ENCODE measurements around the gene ANKRD12. TPM values are rescaled to one million over a fixed set of nuclear protein-coding genes. Genes with fewer than 3 reads are reported as not detected.
"Not testable (repeated sequence)": the region's sequence is repeated elsewhere in the genome, so short reads cannot be mapped to it uniquely, and the experiment has no call there.

The ANKRD12 gene
- total RNA-seq, 1 experiment from 2014 or later = 31.6 TPM

DNA sequence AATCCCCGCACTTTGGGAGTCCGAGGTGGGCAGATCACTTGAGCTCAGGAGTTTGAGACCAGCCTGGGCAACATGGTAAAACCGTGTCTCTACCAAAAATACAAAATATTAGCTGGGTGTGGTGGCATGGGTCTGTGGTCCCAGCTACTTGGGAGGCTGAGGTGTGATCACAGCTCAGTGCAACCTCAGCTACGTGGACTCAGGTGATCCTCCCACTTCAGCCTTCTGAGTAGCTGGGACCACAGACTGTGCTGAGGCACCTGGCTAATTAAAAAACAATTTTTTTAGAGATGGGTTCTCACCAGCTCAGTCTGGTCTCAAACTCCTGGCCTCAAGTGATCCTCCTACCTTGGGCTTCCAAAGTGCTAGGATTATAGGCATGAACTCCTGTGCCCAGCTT lies 23.4 kb downstream of the ANKRD12 start:
- intact Hi-C loops (cut with micrococcal nuclease; ENCODE audit: unreplicated experiment) = no loop called here
- TF ChIP-seq, protein P1, sequence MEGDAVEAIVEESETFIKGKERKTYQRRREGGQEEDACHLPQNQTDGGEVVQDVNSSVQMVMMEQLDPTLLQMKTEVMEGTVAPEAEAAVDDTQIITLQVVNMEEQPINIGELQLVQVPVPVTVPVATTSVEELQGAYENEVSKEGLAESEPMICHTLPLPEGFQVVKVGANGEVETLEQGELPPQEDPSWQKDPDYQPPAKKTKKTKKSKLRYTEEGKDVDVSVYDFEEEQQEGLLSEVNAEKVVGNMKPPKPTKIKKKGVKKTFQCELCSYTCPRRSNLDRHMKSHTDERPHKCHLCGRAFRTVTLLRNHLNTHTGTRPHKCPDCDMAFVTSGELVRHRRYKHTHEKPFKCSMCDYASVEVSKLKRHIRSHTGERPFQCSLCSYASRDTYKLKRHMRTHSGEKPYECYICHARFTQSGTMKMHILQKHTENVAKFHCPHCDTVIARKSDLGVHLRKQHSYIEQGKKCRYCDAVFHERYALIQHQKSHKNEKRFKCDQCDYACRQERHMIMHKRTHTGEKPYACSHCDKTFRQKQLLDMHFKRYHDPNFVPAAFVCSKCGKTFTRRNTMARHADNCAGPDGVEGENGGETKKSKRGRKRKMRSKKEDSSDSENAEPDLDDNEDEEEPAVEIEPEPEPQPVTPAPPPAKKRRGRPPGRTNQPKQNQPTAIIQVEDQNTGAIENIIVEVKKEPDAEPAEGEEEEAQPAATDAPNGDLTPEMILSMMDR (conservative IDR thresholded peaks at IDR 0.05) = no peak
- no peak for TF ChIP-seq EZH2 (IDR thresholded peaks at IDR 0.05; ENCODE audit: low read depth)
- H3K4me3 ChIP-seq = no peak overlapping the region
- ChIA-PET CTCF (no interaction called here), POLR2A (ENCODE audit: unreplicated experiment) (interaction anchor here (0.6 to 0.7 kb wide), 2 partner anchors 12 to 365 kb away, joined by 4 read pairs; no protein-coding TSS in a partner anchor)
- H3F3A ChIP-seq (ENCODE audit: insufficient read depth, low read depth) = no peaks in the 10 kb centered on the region
- no peak overlapping the region for H3K4me2 ChIP-seq
- H3K27me3 ChIP-seq (ENCODE audit: insufficient read depth, low read depth) = no peaks in the 10 kb centered on the region
- no peak for DNase-seq
- no peak overlapping the region for H3K27ac ChIP-seq
- peaks cover 7% of the 10 kb centered on the region for H4K20me1 ChIP-seq (ENCODE audit: insufficient read depth)
- H2AFZ ChIP-seq = no peak overlapping the region
- no peaks in the 10 kb centered on the region for H3K4me1 ChIP-seq (replicated peaks; ENCODE audit: insufficient read depth)
- BruUV-seq (replicated peaks) = no TSS peak
- no peaks in the 10 kb centered on the region for H3K9me2 ChIP-seq (ENCODE audit: insufficient read depth)
- peaks cover 8% of the 10 kb centered on the region for H3K9me3 ChIP-seq (ENCODE audit: insufficient read depth, low read depth)
- H3K79me2 ChIP-seq (ENCODE audit: low read depth) = peaks cover 32% of the 10 kb centered on the region
- H3K36me3 ChIP-seq (ENCODE audit: low read depth) = no peaks in the 10 kb centered on the region

DNA sequence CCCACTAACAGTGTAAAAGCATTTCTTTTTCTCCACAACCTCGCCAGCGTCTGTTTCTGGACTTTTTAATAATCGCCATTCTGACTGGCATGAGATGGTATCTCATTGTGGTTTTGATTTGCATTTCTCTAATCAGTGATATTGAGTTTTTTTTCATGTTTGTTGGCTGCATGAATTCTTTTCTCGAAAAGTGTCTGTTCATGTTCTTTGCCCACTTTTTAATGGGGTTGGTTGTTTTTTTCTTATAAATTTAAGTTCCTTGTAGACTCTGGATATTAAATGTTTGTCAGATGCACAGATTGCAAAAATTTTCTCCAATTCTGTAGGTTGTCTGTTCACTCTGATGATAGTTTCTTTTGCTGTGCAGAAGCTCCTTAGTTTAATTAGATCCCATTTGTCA lies 26.1 kb downstream of the ANKRD12 start:
- BruUV-seq (replicated peaks); H4K20me1 ChIP-seq (ENCODE audit: insufficient read depth); H2AFZ ChIP-seq; H3K4me3 ChIP-seq; H3K4me1 ChIP-seq (replicated peaks; ENCODE audit: insufficient read depth); H3K9me3 ChIP-seq (ENCODE audit: insufficient read depth, low read depth); H3K27ac ChIP-seq; H3K36me3 ChIP-seq (ENCODE audit: low read depth); H3K27me3 ChIP-seq (ENCODE audit: insufficient read depth, low read depth); H3K4me2 ChIP-seq; POLR2A ChIA-PET (ENCODE audit: unreplicated experiment); H3F3A ChIP-seq (ENCODE audit: insufficient read depth, low read depth); H3K9me2 ChIP-seq (ENCODE audit: insufficient read depth); intact Hi-C loops (cut with micrococcal nuclease; ENCODE audit: unreplicated experiment); CTCF ChIA-PET; DNase-seq: not testable (repeated sequence)
- H3K79me2 ChIP-seq (ENCODE audit: low read depth) = peaks cover 25% of the 10 kb centered on the region

DNA sequence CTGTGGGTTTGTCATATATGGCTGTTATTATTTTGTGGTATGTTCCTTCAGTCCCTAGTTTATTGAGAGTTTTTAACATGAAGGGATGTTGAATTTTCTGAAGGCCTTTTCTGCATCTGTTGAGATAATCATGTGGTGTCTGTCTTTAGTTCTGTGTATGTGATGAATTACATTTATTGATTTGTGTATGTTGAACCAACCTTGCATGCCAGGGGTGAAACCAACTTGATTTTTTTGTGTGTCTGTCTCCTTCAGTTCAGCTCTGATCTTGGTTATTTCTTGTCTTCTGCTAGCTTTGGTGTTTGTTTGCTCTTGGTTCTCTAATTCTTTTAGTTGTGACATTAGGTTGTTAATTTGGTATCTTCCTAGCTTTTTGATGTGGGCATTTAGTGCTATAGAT lies 27.6 kb downstream of the ANKRD12 start:
- H3K27ac ChIP-seq; H3K36me3 ChIP-seq (ENCODE audit: low read depth); BruUV-seq (replicated peaks); H3K9me2 ChIP-seq (ENCODE audit: insufficient read depth); H3F3A ChIP-seq (ENCODE audit: insufficient read depth, low read depth); intact Hi-C loops (cut with micrococcal nuclease; ENCODE audit: unreplicated experiment); H3K9me3 ChIP-seq (ENCODE audit: insufficient read depth, low read depth); DNase-seq; H3K4me1 ChIP-seq (replicated peaks; ENCODE audit: insufficient read depth); H4K20me1 ChIP-seq (ENCODE audit: insufficient read depth); H3K4me3 ChIP-seq; CTCF ChIA-PET; H2AFZ ChIP-seq; H3K4me2 ChIP-seq; POLR2A ChIA-PET (ENCODE audit: unreplicated experiment); H3K27me3 ChIP-seq (ENCODE audit: insufficient read depth, low read depth): not testable (repeated sequence)
- H3K79me2 ChIP-seq (ENCODE audit: low read depth) = peaks cover 25% of the 10 kb centered on the region

- H3K79me2 ChIP-seq (ENCODE audit: low read depth) = peaks cover 25% of the 10 kb centered on the region
- H4K20me1 ChIP-seq (ENCODE audit: insufficient read depth); H3F3A ChIP-seq (ENCODE audit: insufficient read depth, low read depth); DNase-seq; H3K4me3 ChIP-seq; BruUV-seq (replicated peaks); POLR2A ChIA-PET (ENCODE audit: unreplicated experiment); H3K9me2 ChIP-seq (ENCODE audit: insufficient read depth); intact Hi-C loops (cut with micrococcal nuclease; ENCODE audit: unreplicated experiment); H3K27me3 ChIP-seq (ENCODE audit: insufficient read depth, low read depth); H3K4me2 ChIP-seq; H3K36me3 ChIP-seq (ENCODE audit: low read depth); CTCF ChIA-PET; H3K27ac ChIP-seq; H2AFZ ChIP-seq; H3K4me1 ChIP-seq (replicated peaks; ENCODE audit: insufficient read depth): not testable (repeated sequence)
- H3K9me3 ChIP-seq (ENCODE audit: insufficient read depth, low read depth) = peaks cover 12% of the 10 kb centered on the region
Observed at GRCh38 chr18:9165883-9166282, 29.3 kb downstream of the ANKRD12 start.

GRCh38 chr18:9169515-9169914 lies 32.9 kb downstream of the ANKRD12 start:
- DNase-seq; H2AFZ ChIP-seq; intact Hi-C loops (cut with micrococcal nuclease; ENCODE audit: unreplicated experiment); POLR2A ChIA-PET (ENCODE audit: unreplicated experiment); H3K27ac ChIP-seq; H3K9me3 ChIP-seq (ENCODE audit: insufficient read depth, low read depth); H3K27me3 ChIP-seq (ENCODE audit: insufficient read depth, low read depth); H3K36me3 ChIP-seq (ENCODE audit: low read depth); H3K4me3 ChIP-seq; H3K9me2 ChIP-seq (ENCODE audit: insufficient read depth); BruUV-seq (replicated peaks); H4K20me1 ChIP-seq (ENCODE audit: insufficient read depth); H3K4me1 ChIP-seq (replicated peaks; ENCODE audit: insufficient read depth); H3F3A ChIP-seq (ENCODE audit: insufficient read depth, low read depth); H3K4me2 ChIP-seq; CTCF ChIA-PET: not testable (repeated sequence)
- H3K79me2 ChIP-seq (ENCODE audit: low read depth) = peaks cover 16% of the 10 kb centered on the region

DNA sequence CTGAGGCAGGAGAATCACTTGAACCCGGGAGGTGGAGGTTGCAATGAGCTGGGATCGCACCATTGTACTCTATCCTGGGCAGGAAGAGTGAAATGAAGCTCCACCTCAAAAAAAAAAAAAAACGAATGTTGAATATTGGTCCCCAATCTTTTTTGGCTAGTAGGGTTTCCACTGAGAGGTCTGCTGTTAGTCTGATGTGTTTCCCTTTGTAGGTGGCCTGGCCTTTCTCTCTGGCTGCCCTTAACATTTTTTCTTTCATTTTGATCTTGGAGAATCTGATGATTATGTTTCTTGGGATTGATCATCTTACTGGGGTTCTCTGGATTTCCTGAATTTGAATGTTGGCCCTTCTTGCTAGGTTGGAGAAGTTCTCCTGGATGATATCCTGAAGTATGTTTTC lies 35.3 kb downstream of the ANKRD12 start:
- peaks cover 11% of the 10 kb centered on the region for H3K79me2 ChIP-seq (ENCODE audit: low read depth)
- intact Hi-C loops (cut with micrococcal nuclease; ENCODE audit: unreplicated experiment); H3K36me3 ChIP-seq (ENCODE audit: low read depth); DNase-seq; H3K9me3 ChIP-seq (ENCODE audit: insufficient read depth, low read depth); BruUV-seq (replicated peaks); H3F3A ChIP-seq (ENCODE audit: insufficient read depth, low read depth); H3K4me1 ChIP-seq (replicated peaks; ENCODE audit: insufficient read depth); H4K20me1 ChIP-seq (ENCODE audit: insufficient read depth); H3K27ac ChIP-seq; H3K4me3 ChIP-seq; H2AFZ ChIP-seq; H3K9me2 ChIP-seq (ENCODE audit: insufficient read depth); H3K4me2 ChIP-seq; H3K27me3 ChIP-seq (ENCODE audit: insufficient read depth, low read depth): not testable (repeated sequence)
- CTCF ChIA-PET = interaction anchor here (0.5 kb wide), 1 partner anchor 36 kb away, joined by 4 read pairs; no protein-coding TSS in a partner anchor
- POLR2A ChIA-PET (ENCODE audit: unreplicated experiment) = interaction anchor here (0.6 kb wide), 1 partner anchor 12 kb away, joined by 4 read pairs; no protein-coding TSS in a partner anchor

Data from PC-9 (cell line).